ENCODE results near the gene CGA. TPM values are rescaled to one million over a fixed set of nuclear protein-coding genes. Genes with fewer than 3 reads are reported as not detected.

CGA gene
- total and polyA plus RNA-seq, 4 donors, result not detected

DNA sequence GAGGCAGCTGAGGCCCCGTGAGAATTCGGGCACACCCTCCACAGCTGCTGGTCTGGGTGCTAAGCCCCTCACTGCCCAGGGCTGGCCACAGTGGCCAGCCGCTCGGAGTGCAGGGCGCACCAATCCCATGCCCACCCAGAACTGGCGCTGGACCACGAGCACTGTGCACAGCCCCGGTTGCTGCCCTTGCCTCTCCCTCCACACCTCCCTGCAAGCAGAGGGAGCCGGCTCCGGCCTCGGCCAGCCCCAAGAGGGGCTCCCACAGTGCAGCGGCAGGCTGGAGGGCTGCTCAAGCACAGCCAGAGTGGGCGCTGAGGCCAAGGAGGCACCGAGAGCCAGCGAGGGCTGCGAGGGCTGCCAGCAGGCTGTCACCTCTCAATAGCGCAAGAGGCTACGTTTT, 35.0 kb downstream of the CGA start:
- Histone ChIP-seq H3K4me3 (no peak overlapping the region), H3K36me3 (ENCODE audit: control insufficient read depth in 4 of 4, insufficient read depth in 4 of 4, low read length in 4 of 4) (no peaks in the 10 kb centered on the region), H3K27ac (ENCODE audit: low read depth in 1 of 2, low read length in 1 of 2) (no peak overlapping the region), H3K9ac (ENCODE audit: insufficient read depth in 1 of 2, low read length in 2 of 2) (no peak overlapping the region), H3K9me3 (ENCODE audit: control insufficient read depth in 4 of 4, insufficient read depth in 3 of 4, low read length in 3 of 4) (no peaks in the 10 kb centered on the region), H3K4me1 (ENCODE audit: control insufficient read depth in 5 of 5, insufficient read depth in 5 of 5, low read length in 5 of 5) (no peaks in the 10 kb centered on the region), H3K27me3 (ENCODE audit: control insufficient read depth in 3 of 3, insufficient read depth in 3 of 3, low read length in 2 of 3) (no peaks in the 10 kb centered on the region)
- no peak for DNase-seq
- 94 to 98% methylated on average over 13 to 18 of the region's 18 CpGs for WGBS, 2 donors
- TF ChIP-seq, protein P1, sequence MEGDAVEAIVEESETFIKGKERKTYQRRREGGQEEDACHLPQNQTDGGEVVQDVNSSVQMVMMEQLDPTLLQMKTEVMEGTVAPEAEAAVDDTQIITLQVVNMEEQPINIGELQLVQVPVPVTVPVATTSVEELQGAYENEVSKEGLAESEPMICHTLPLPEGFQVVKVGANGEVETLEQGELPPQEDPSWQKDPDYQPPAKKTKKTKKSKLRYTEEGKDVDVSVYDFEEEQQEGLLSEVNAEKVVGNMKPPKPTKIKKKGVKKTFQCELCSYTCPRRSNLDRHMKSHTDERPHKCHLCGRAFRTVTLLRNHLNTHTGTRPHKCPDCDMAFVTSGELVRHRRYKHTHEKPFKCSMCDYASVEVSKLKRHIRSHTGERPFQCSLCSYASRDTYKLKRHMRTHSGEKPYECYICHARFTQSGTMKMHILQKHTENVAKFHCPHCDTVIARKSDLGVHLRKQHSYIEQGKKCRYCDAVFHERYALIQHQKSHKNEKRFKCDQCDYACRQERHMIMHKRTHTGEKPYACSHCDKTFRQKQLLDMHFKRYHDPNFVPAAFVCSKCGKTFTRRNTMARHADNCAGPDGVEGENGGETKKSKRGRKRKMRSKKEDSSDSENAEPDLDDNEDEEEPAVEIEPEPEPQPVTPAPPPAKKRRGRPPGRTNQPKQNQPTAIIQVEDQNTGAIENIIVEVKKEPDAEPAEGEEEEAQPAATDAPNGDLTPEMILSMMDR (IDR thresholded peaks at IDR 0.05; ENCODE audit: control extremely low read depth, extremely low read depth), result no peak
- no peak for ATAC-seq (ENCODE audit: insufficient read depth, low FRiP score)

DNA sequence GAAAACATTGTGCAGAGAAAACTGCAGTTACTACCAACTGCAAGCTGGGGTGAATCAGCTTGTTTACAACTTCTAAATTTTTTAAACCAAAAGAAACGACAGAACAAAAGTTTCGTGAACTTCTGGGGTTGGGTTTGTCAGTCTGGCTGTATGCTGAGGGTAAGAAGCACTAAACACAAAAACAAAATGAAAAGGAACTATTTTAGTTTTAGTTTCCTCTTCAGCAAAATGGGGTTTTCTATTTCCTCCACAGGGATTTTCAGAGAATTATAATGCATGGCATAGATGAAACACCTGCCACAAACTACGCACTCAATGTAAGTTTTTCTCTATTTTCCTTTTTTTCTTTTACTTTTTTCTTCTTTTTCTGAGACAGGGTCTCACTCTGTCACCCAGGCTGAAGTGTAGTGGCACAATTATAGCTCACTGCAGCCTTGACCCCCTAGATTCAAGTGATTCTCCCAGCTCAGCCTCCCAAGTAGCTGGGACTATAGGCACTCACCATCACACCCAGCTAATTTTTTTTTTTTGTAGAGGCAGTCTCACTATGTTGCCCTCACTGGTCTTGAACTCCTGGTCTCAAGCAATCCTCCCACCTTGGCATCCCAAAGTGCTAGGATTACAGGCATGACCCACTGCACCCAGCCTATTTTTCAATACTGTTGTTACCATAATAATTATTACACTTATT, 40.6 kb downstream of the CGA start:
- Histone ChIP-seq H3K4me3 (no peak overlapping the region), H3K9ac (ENCODE audit: insufficient read depth in 1 of 2, low read length in 2 of 2) (no peak overlapping the region), H3K4me1 (ENCODE audit: control insufficient read depth in 5 of 5, insufficient read depth in 5 of 5, low read length in 5 of 5) (no peaks in the 10 kb centered on the region), H3K36me3 (ENCODE audit: control insufficient read depth in 4 of 4, insufficient read depth in 4 of 4, low read length in 4 of 4) (no peaks in the 10 kb centered on the region), H3K27ac (ENCODE audit: low read depth in 1 of 2, low read length in 1 of 2) (no peak overlapping the region), H3K9me3 (ENCODE audit: control insufficient read depth in 4 of 4, insufficient read depth in 3 of 4, low read length in 3 of 4) (no peaks in the 10 kb centered on the region), H3K27me3 (ENCODE audit: control insufficient read depth in 3 of 3, insufficient read depth in 3 of 3, low read length in 2 of 3) (no peaks in the 10 kb centered on the region)
- ATAC-seq (ENCODE audit: insufficient read depth, low FRiP score) (no peak), DNase-seq (no peak)
- WGBS, 2 donors, result 81 to 83% methylated on average over 3 of the region's 3 CpGs
- TF ChIP-seq, protein P1 (IDR thresholded peaks at IDR 0.05; ENCODE audit: control extremely low read depth, extremely low read depth), result no peak

DNA sequence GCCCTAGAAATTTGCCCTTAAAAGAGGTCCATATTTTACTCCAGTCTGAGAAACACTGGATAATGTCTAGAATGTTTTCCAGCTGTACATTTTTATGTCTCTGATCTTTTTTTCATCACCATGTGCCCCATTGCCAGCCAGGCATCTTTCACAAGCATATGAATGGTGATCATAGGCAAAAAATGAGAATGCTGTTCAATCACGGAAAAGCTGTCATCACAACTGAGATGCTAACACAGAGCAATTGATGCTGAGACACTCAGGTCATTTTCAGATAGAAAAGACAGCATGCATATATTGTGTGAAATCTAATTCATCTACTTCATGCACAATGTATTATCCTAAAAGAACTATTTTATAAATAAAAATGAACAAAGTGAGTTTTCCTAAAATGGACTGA, 41.6 kb downstream of the CGA start:
- Histone ChIP-seq H3K9ac (ENCODE audit: insufficient read depth in 1 of 2, low read length in 2 of 2) (no peak overlapping the region), H3K9me3 (ENCODE audit: control insufficient read depth in 4 of 4, insufficient read depth in 3 of 4, low read length in 3 of 4) (no peaks in the 10 kb centered on the region), H3K27ac (ENCODE audit: low read depth in 1 of 2, low read length in 1 of 2) (no peak overlapping the region), H3K36me3 (ENCODE audit: control insufficient read depth in 4 of 4, insufficient read depth in 4 of 4, low read length in 4 of 4) (no peaks in the 10 kb centered on the region), H3K4me1 (ENCODE audit: control insufficient read depth in 5 of 5, insufficient read depth in 5 of 5, low read length in 5 of 5) (no peaks in the 10 kb centered on the region), H3K4me3 (no peak overlapping the region), H3K27me3 (ENCODE audit: control insufficient read depth in 3 of 3, insufficient read depth in 3 of 3, low read length in 2 of 3) (no peaks in the 10 kb centered on the region)
- no peak for DNase-seq
- no peak for ATAC-seq (ENCODE audit: insufficient read depth, low FRiP score)
- WGBS, 2 donors, result 89 to 98% methylated on average over 1 of the region's 1 CpG
- TF ChIP-seq, protein P1 (IDR thresholded peaks at IDR 0.05; ENCODE audit: control extremely low read depth, extremely low read depth), result no peak

DNA sequence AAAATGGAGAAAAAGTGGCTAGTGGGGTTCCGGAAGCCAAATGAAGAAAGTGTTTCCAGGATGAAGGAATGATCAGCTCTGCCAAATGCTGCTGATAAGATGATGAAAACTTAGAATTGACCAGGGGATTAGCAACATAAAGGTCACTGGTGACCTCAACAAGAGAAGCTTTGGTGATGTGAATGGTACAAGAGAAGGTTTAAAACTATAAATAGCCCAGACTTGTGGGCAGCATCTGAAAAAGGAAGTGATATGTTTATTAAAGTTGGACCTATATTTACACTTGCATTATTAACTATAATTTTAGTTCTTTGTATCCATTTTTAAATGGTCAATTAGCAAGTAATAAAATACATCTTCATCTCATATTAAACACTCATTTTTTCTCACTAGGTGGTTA, 45.1 kb downstream of the CGA start:
- WGBS, 2 donors, result 93 to 100% methylated on average over 1 of the region's 1 CpG
- no peaks in the 10 kb centered on the region for H3K4me1 ChIP-seq (ENCODE audit: control insufficient read depth in 5 of 5, insufficient read depth in 5 of 5, low read length in 5 of 5)
- H3K36me3 ChIP-seq (ENCODE audit: control insufficient read depth in 4 of 4, insufficient read depth in 4 of 4, low read length in 4 of 4), result no peaks in the 10 kb centered on the region
- no peak overlapping the region for H3K4me3 ChIP-seq
- no peak for ATAC-seq (ENCODE audit: insufficient read depth, low FRiP score)
- TF ChIP-seq, protein P1 (IDR thresholded peaks at IDR 0.05; ENCODE audit: control extremely low read depth, extremely low read depth), result no peak
- DNase-seq, result no peak
- H3K9me3 ChIP-seq (ENCODE audit: control insufficient read depth in 4 of 4, insufficient read depth in 3 of 4, low read length in 3 of 4), result no peaks in the 10 kb centered on the region
- H3K27me3 ChIP-seq (ENCODE audit: control insufficient read depth in 3 of 3, insufficient read depth in 3 of 3, low read length in 2 of 3), result no peaks in the 10 kb centered on the region
- H3K27ac ChIP-seq (ENCODE audit: low read depth in 1 of 2, low read length in 1 of 2), result no peak overlapping the region
- H3K9ac ChIP-seq (ENCODE audit: insufficient read depth in 1 of 2, low read length in 2 of 2), result no peak overlapping the region
